Caco-2 (cell line): ENCODE data around the gene POLDIP3. TPM values are rescaled to one million over a fixed set of nuclear protein-coding genes. Genes with fewer than 3 reads are reported as not detected.

Experiments
- BruUV-seq: library from RNA; stranded (reverse); fragments of 400-500 nt; replicated peaks from 2 replicates; lab custom pipeline; 2021; lab: Mats Ljungman, UMichigan
- CTCF ChIA-PET: fragments of 300-600 bp; sonication (Branson Sonifier 250); formaldehyde crosslinking; loops from one replicate; lab custom pipeline; 2022; ENCODE audit warnings: antibody characterized with exemption; lab: Charles Lee
- POLR2A ChIA-PET: fragments of 300-600 bp; sonication (Branson Sonifier 250); formaldehyde crosslinking; loops from one replicate; lab custom pipeline; 2022; ENCODE audit warnings: antibody characterized with exemption; lab: Charles Lee
- DNase-seq, 2 experiments: peaks; one replicate each; pipeline versions ENCODE4 v3.0.0 to v3.0.0-alpha.2; 2020 to 2022
- H3K27me3 ChIP-seq: replicated peaks from 2 replicates; pipeline ENCODE4 v1.6.0; 2011; ENCODE audit warnings: low read length; ENCODE audit not compliant: control insufficient read depth, insufficient read depth
- H3K36me3 ChIP-seq: 2 replicates; pipeline ENCODE4 v1.5.1; 2011; ENCODE audit warnings: low read length; ENCODE audit not compliant: control insufficient read depth, insufficient read depth
- H3K4me1 ChIP-seq: fragments of 250-450 bp; sonication (Bioruptor Pico); 2 replicates; pipeline ENCODE4 v1.5.1; 2020; ENCODE audit warnings: mild to moderate bottlenecking
- H3K4me3 ChIP-seq: 2 replicates; pipeline ENCODE4 v1.5.1; 2011; ENCODE audit warnings: low read depth, mild to moderate bottlenecking, control low read depth, low read length
- H3K9me3 ChIP-seq: fragments of 250-450 bp; sonication (Bioruptor Pico); 2 replicates; pipeline ENCODE4 v1.5.1; 2020; ENCODE audit warnings: mild to moderate bottlenecking, moderate library complexity
- H3K27ac Mint-ChIP-seq: one replicate; pipeline ENCODE4 v1.8.0; 2022; ENCODE audit warnings: mixed read lengths; ENCODE audit not compliant: unreplicated experiment
- H3K27me3 Mint-ChIP-seq: one replicate; pipeline ENCODE4 v1.8.0; 2022; ENCODE audit warnings: mixed read lengths; ENCODE audit not compliant: insufficient read depth, unreplicated experiment
- H3K36me3 Mint-ChIP-seq: one replicate; pipeline ENCODE4 v1.8.0; 2022; ENCODE audit warnings: mild to moderate bottlenecking, mixed read lengths; ENCODE audit not compliant: insufficient read depth, unreplicated experiment
- H3K4me1 Mint-ChIP-seq: one replicate; pipeline ENCODE4 v1.8.0; 2022; ENCODE audit warnings: low read depth, mixed read lengths; ENCODE audit not compliant: unreplicated experiment
- H3K4me3 Mint-ChIP-seq: one replicate; pipeline ENCODE4 v1.8.0; 2022; ENCODE audit warnings: mild to moderate bottlenecking, moderate library complexity, mixed read lengths; ENCODE audit not compliant: unreplicated experiment
- H3K9me3 Mint-ChIP-seq: one replicate; pipeline ENCODE4 v1.8.0; 2022; ENCODE audit warnings: mixed read lengths; ENCODE audit not compliant: unreplicated experiment
- CTCF ChIP-seq, 2 experiments: fragments of 200-600 bp in 1 of 2; IDR thresholded peaks; 1 replicate in 1 of 2; 2 replicates in 1 of 2; pipeline versions ENCODE4 v1.5.1 to v1.8.0; 2011 to 2022; ENCODE audit warnings: antibody characterized with exemption in 1 of 2, control low read depth in 1 of 2, inconsistent platforms in 1 of 2, low read depth in 1 of 2, low read length in 1 of 2, mild to moderate bottlenecking in 1 of 2, moderate library complexity in 1 of 2; ENCODE audit not compliant: insufficient read depth in 1 of 2, severe bottlenecking in 1 of 2, unreplicated experiment in 1 of 2
- intact Hi-C: fragments of 100-400 bp; cut with micrococcal nuclease; formaldehyde crosslinking; loops from one replicate; pipeline ENCODE4 v1.10.0; 2022; ENCODE audit not compliant: unreplicated experiment
- total RNA-seq: library from RNA; stranded (reverse); gene quantifications from 2 replicates; pipeline ENCODE4 v1.2.3, GENCODE V29; 2022

POLDIP3 gene
- total RNA-seq, 1 experiment from 2014 or later: 70.8 TPM

GRCh38 chr22:42603427-42603826 lies 11.3 kb downstream of the POLDIP3 start:
- Mint-ChIP-seq H3K36me3 (peaks cover 78% of the 10 kb centered on the region), H3K9me3 (no peaks in the 10 kb centered on the region), H3K4me1 (no peaks in the 10 kb centered on the region), H3K27me3 (no peaks in the 10 kb centered on the region), H3K4me3 (no peak overlapping the region), H3K27ac (no peak overlapping the region)
- no peak for DNase-seq
- intact Hi-C loops: no loop called here
- TF ChIP-seq CTCF (IDR thresholded peaks at IDR 0.05; ENCODE audit: insufficient read depth in 1 of 2, low read depth in 1 of 2, low read length in 1 of 2, severe bottlenecking in 1 of 2, unreplicated experiment in 1 of 2): no peak
- ChIA-PET POLR2A (no interaction called here), CTCF (no interaction called here)
- Histone ChIP-seq H3K9me3 (no peaks in the 10 kb centered on the region), H3K4me1 (no peaks in the 10 kb centered on the region), H3K4me3 (no peak overlapping the region), H3K36me3 (peaks cover 4% of the 10 kb centered on the region), H3K27me3 (no peaks in the 10 kb centered on the region)
- BruUV-seq: no TSS peak

GRCh38 chr22:42602470-42602869 lies 12.2 kb downstream of the POLDIP3 start:
- CTCF ChIA-PET: no interaction called here
- no TSS peak for BruUV-seq
- no peaks in the 10 kb centered on the region for H3K4me1 Mint-ChIP-seq
- Histone ChIP-seq H3K9me3 (no peaks in the 10 kb centered on the region), H3K27me3 (no peaks in the 10 kb centered on the region), H3K36me3 (peaks cover 4% of the 10 kb centered on the region), H3K4me1 (no peaks in the 10 kb centered on the region), H3K4me3 (no peak overlapping the region)
- POLR2A ChIA-PET: no interaction called here
- no peaks in the 10 kb centered on the region for H3K27me3 Mint-ChIP-seq
- H3K4me3 Mint-ChIP-seq: no peak overlapping the region
- H3K27ac Mint-ChIP-seq: no peak overlapping the region
- H3K36me3 Mint-ChIP-seq: peaks cover 78% of the 10 kb centered on the region
- DNase-seq: no peak
- H3K9me3 Mint-ChIP-seq: no peaks in the 10 kb centered on the region
- TF ChIP-seq CTCF (IDR thresholded peaks at IDR 0.05; ENCODE audit: insufficient read depth in 1 of 2, low read depth in 1 of 2, low read length in 1 of 2, severe bottlenecking in 1 of 2, unreplicated experiment in 1 of 2): no peak
- intact Hi-C loops: no loop called here

GRCh38 chr22:42601879-42602465 lies 12.7 kb downstream of the POLDIP3 start:
- Mint-ChIP-seq H3K36me3 (peaks cover 78% of the 10 kb centered on the region), H3K27me3 (no peaks in the 10 kb centered on the region), H3K4me3 (no peak overlapping the region), H3K4me1 (no peaks in the 10 kb centered on the region), H3K27ac (no peak overlapping the region), H3K9me3 (no peaks in the 10 kb centered on the region)
- H3K4me1 ChIP-seq: no peaks in the 10 kb centered on the region
- no peak for DNase-seq
- BruUV-seq: no TSS peak
- H3K36me3 ChIP-seq: peaks cover 4% of the 10 kb centered on the region
- intact Hi-C loops: no loop called here
- H3K4me3 ChIP-seq: no peak overlapping the region
- no peaks in the 10 kb centered on the region for H3K9me3 ChIP-seq
- H3K27me3 ChIP-seq: no peaks in the 10 kb centered on the region
- ChIA-PET POLR2A (no interaction called here), CTCF (no interaction called here)
- TF ChIP-seq CTCF (IDR thresholded peaks at IDR 0.05; ENCODE audit: insufficient read depth in 1 of 2, low read depth in 1 of 2, low read length in 1 of 2, severe bottlenecking in 1 of 2, unreplicated experiment in 1 of 2): no peak
